Measurements from ENCODE around the gene GMCL2. TPM values are rescaled to one million over a fixed set of nuclear protein-coding genes. Genes with fewer than 3 reads are reported as not detected.

GMCL2 gene
- total RNA-seq, 2 experiments from 2014 or later: not detected

DNA sequence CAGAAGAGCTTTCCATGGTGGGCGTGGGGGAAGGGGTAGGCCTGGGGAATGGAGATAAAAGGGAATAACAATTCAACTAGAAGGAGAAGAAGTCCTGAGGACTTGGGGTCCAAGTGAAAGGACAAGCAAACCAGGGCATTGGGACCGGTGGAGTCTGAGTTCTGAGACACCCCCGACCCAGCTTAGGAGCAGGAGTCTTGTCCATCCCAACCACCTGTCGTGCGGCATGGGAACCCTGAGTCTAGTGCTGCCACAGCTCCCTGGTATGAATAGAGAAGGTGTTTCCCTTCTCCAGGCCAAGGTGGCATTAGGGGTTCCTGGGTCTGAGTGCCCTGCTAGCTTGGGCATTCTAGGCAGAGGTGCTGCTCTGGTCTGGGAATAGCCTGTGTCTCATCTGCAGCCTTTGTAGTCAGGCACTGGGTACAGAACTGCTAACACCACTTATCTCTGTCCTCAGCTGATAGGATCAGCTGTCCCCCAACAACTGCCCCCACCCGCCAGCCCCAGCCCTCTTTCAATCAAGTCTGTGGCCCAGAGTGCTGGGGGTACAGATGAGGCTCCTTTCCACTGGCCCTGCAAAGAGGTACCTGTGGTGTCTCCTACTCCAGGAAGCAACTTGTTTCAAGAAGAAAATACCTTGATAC, 27.1 kb upstream of the GMCL2 start:
- Histone ChIP-seq H3K36me3 (ENCODE audit: insufficient read depth, low read length) (peaks cover 97% of the 10 kb centered on the region), H3K4me2 (ENCODE audit: low read length) (no peak overlapping the region), H2AFZ (ENCODE audit: low read length) (no peak overlapping the region), H3K79me2 (ENCODE audit: insufficient read depth, low read depth, low read length) (peaks cover 4% of the 10 kb centered on the region; the same call in 1 of the 2 replicates), H3K9me2 (ENCODE audit: insufficient read depth, low read length) (no peaks in the 10 kb centered on the region), H3K9me3 (ENCODE audit: low read length) (no peaks in the 10 kb centered on the region), H3K27ac (ENCODE audit: low read depth, low read length, poor library complexity, severe bottlenecking) (no peak overlapping the region), H3K4me3 (ENCODE audit: low read depth, low read length, poor library complexity, severe bottlenecking) (no peak overlapping the region), H4K20me1 (ENCODE audit: insufficient read depth, low read length) (peaks cover 20% of the 10 kb centered on the region), H3K4me1 (ENCODE audit: insufficient read depth, low read length, poor library complexity, severe bottlenecking) (peaks cover 32% of the 10 kb centered on the region)
- CTCF ChIA-PET (ENCODE audit: unreplicated experiment): no interaction called here
- intact Hi-C loops (cut with micrococcal nuclease; ENCODE audit: unreplicated experiment): no loop called here
- TF ChIP-seq CTCF (conservative IDR thresholded peaks at IDR 0.05; ENCODE audit: low read length) (no peak), EZH2phosphoT487 (IDR thresholded peaks at IDR 0.05; ENCODE audit: borderline replicate concordance, low read depth, low read length) (no peak)
- DNase-seq (ENCODE audit: low spot score): no peak
- POLR2A ChIA-PET: interaction anchor here (1.2 kb wide), 1 partner anchor 10 kb away, joined by 3 read pairs; the partner anchor contains the start of gene HNRNPAB
- no TSS peak for BruUV-seq (replicated peaks)

GRCh38 chr5:178213748-178214151, 26.6 kb upstream of the GMCL2 start:
- POLR2A ChIA-PET: interaction anchor here (1.2 kb wide), 1 partner anchor 10 kb away, joined by 3 read pairs; the partner anchor contains the start of gene HNRNPAB
- no peak overlapping the region for H3K4me2 ChIP-seq (ENCODE audit: low read length)
- CTCF ChIA-PET (ENCODE audit: unreplicated experiment): no interaction called here
- H3K4me3 ChIP-seq (ENCODE audit: low read depth, low read length, poor library complexity, severe bottlenecking): no peak overlapping the region
- H4K20me1 ChIP-seq (ENCODE audit: insufficient read depth, low read length): peaks cover 25% of the 10 kb centered on the region
- intact Hi-C loops (cut with micrococcal nuclease; ENCODE audit: unreplicated experiment): no loop called here
- DNase-seq (ENCODE audit: low spot score): no peak
- no TSS peak for BruUV-seq (replicated peaks)
- H3K27ac ChIP-seq (ENCODE audit: low read depth, low read length, poor library complexity, severe bottlenecking): peak overlapping the region; percentile 7
- TF ChIP-seq CTCF (conservative IDR thresholded peaks at IDR 0.05; ENCODE audit: low read length) (no peak), EZH2phosphoT487 (IDR thresholded peaks at IDR 0.05; ENCODE audit: borderline replicate concordance, low read depth, low read length) (no peak)
- no peaks in the 10 kb centered on the region for H3K9me3 ChIP-seq (ENCODE audit: low read length)
- H3K79me2 ChIP-seq (ENCODE audit: insufficient read depth, low read depth, low read length): peaks cover 8% of the 10 kb centered on the region; the same call in 1 of the 2 replicates
- H3K9me2 ChIP-seq (ENCODE audit: insufficient read depth, low read length): no peaks in the 10 kb centered on the region
- H3K4me1 ChIP-seq (ENCODE audit: insufficient read depth, low read length, poor library complexity, severe bottlenecking): peaks cover 32% of the 10 kb centered on the region
- H3K36me3 ChIP-seq (ENCODE audit: insufficient read depth, low read length): peaks cover 97% of the 10 kb centered on the region
- H2AFZ ChIP-seq (ENCODE audit: low read length): no peak overlapping the region

DNA sequence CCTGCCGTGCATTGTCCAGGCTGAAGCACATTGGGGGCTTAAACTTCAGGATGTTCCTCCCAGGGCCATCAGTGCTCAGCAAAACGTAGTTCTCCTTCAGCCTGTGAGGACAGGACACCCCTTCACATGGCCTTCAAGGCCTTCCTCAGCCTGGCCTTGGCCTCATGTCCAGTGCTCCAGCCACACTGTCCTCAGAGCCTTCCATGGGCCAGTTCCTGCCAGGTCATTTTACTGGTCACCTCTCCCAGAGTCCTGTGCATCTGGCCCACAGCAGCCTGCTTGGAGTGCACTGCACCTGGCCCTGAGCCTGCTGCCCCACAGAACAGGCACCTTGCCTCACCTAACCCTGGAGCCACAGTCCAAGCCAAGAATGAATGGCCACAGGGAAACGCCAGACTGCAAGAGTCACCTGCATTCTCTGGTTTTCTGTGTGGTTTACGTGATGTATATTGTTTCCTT, 25.9 kb upstream of the GMCL2 start:
- H4K20me1 ChIP-seq (ENCODE audit: insufficient read depth, low read length): peaks cover 27% of the 10 kb centered on the region
- H2AFZ ChIP-seq (ENCODE audit: low read length): no peak overlapping the region
- H3K36me3 ChIP-seq (ENCODE audit: insufficient read depth, low read length): peaks cover 97% of the 10 kb centered on the region
- H3K9me2 ChIP-seq (ENCODE audit: insufficient read depth, low read length): no peaks in the 10 kb centered on the region
- H3K27ac ChIP-seq (ENCODE audit: low read depth, low read length, poor library complexity, severe bottlenecking): peak overlapping the region; percentile 7
- peaks cover 32% of the 10 kb centered on the region for H3K4me1 ChIP-seq (ENCODE audit: insufficient read depth, low read length, poor library complexity, severe bottlenecking)
- POLR2A ChIA-PET: interaction anchor here (1.2 kb wide), 1 partner anchor 9 kb away, joined by 3 read pairs; the partner anchor contains the start of gene HNRNPAB
- intact Hi-C loops (cut with micrococcal nuclease; ENCODE audit: unreplicated experiment): no loop called here
- no peaks in the 10 kb centered on the region for H3K9me3 ChIP-seq (ENCODE audit: low read length)
- no TSS peak for BruUV-seq (replicated peaks)
- no peak overlapping the region for H3K4me2 ChIP-seq (ENCODE audit: low read length)
- CTCF ChIA-PET (ENCODE audit: unreplicated experiment): no interaction called here
- DNase-seq (ENCODE audit: low spot score): no peak
- peaks cover 13% of the 10 kb centered on the region for H3K79me2 ChIP-seq (ENCODE audit: insufficient read depth, low read depth, low read length)
- TF ChIP-seq CTCF (conservative IDR thresholded peaks at IDR 0.05; ENCODE audit: low read length) (no peak), EZH2phosphoT487 (IDR thresholded peaks at IDR 0.05; ENCODE audit: borderline replicate concordance, low read depth, low read length) (no peak)
- no peak overlapping the region for H3K4me3 ChIP-seq (ENCODE audit: low read depth, low read length, poor library complexity, severe bottlenecking)

All from OCI-LY7 (cell line).